GM20000 (cell line): ENCODE measurements around the gene BBOX1.
"Not testable (repeated sequence)": the region's sequence is repeated elsewhere in the genome, so short reads cannot be mapped to it uniquely, and the experiment has no call there.

Source experiments
- DNase-seq: peaks from one replicate; pipeline ENCODE4 v3.0.0; 2012; ENCODE audit warnings: low spot score
- CTCF ChIP-seq: IDR thresholded peaks from 2 replicates; pipeline ENCODE4 v1.5.1; 2012; ENCODE audit warnings: mild to moderate bottlenecking, control low read depth; ENCODE audit errors: extremely low read depth, missing control alignments

The BBOX1 gene, protein sequence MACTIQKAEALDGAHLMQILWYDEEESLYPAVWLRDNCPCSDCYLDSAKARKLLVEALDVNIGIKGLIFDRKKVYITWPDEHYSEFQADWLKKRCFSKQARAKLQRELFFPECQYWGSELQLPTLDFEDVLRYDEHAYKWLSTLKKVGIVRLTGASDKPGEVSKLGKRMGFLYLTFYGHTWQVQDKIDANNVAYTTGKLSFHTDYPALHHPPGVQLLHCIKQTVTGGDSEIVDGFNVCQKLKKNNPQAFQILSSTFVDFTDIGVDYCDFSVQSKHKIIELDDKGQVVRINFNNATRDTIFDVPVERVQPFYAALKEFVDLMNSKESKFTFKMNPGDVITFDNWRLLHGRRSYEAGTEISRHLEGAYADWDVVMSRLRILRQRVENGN

DNA sequence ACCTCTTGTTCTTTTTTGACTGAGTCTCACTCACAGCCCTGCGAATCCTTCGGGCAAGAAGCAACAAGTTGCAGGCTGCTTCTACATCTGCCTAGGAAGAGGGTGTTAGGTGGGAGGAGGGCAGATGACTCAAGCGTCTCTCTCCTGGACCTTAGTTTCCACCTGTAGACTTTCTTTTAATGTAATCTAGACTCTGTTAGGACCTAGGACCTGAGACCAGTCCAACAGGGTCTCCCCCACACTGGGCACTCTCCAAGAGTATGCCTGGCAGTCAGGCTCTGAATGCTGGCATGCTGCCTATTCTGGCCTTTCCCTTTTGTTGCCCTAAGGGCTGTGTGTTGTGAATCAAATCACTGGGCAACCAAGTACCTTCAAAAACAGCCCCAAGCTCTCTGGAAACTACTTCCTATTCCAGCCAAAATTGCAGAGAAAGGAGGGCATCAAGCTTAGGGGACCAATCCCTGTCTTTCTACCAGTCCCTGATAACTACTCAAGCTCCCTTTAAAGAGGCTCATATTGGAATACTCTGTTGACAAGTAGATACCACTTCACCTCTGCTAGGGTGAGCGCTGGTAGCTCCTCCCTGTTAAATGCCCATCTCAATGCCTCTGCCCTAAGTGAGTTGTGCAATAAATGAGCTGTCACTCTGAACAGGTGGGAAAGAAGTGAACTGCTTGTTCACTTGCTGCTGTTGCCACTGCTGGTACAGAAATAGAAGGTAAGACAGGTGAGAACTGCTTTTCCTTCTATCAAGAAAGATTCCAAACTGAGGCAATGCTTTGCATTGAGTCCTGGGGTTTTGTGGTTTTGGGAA is at the start of gene BBOX1:
Gene BBOX1, plus strand, starts transcription at position 514 of the 814 bp plus-strand sequence. CDS start 14,616 bp downstream, outside the sequence.
- no peak for TF ChIP-seq CTCF
- DNase-seq: no peak

DNA sequence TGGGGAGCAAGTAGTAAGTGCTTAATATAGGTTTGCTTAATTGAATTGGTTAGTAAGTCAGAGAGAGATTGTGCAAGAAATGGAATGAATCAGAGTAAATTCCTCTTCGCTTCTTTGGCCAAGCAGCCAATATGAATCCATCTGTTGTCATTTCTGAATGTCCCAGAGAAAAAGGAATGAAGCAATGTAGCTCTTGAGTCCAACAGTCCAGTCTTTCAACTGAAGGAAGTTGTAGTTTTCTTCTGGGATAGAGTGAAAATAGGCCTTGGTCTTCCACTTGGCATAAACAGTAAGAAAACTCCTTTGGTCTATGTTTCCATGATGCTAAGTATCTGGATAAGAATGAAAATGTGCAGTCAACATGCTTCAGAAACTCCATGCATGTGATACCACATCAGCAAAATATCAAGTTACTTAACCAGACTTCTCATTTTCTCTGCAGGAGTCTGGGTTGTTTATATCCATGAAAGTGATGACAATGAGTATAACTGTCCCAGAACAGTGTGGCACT is 48.5 kb upstream of the BBOX1 start:
- DNase-seq: no peak
- no peak for TF ChIP-seq CTCF

- no peak for DNase-seq
- no peak for TF ChIP-seq CTCF
These were observed 46.6 kb upstream of the BBOX1 start, which contains the start of gene FIBIN for GRCh38 chr11:26993965-26994457. TSS of gene FIBIN (plus strand) at chr11:26994112. CDS start at chr11:26994527, 415 bp downstream.

GRCh38 chr11:26994631-26995095 is 46.0 kb upstream of the BBOX1 start:
- no peak for DNase-seq
- no peak for TF ChIP-seq CTCF

DNA sequence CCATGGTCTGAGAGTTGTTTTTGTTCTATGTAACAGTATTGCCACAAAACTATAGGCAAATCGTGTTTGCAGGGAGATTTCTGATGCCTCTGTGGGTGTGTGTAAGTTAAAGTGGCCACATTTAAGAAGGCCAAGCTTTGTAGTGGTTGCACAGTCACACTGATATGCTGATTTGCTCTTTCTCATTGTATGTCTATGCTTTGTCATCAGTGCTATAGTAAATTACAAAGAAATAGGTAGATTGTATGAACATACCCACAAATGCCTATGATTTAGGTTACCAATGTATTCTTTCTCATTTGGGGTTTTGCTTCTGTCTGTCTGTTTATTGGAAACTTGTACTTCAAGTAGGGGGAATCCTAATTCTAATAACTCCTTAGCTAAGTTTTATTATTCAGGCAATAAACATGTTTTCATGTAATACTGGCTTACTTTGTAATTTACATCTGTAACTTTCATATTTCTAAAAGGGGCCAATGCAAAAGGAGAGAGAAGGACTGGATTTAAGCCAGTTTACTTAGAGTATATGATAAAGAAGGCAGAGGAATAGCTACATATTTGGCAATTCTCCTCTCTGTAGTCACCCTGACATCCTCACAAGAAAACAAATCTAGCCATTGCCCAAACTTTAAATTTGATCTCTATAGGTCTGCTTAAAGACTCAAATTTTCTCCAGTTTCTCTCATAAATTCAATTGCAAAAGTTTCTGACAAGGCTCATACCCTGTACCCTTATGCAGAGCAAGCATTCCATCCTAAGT is 44.7 kb upstream of the BBOX1 start:
- no peak for TF ChIP-seq CTCF
- DNase-seq: no peak

DNA sequence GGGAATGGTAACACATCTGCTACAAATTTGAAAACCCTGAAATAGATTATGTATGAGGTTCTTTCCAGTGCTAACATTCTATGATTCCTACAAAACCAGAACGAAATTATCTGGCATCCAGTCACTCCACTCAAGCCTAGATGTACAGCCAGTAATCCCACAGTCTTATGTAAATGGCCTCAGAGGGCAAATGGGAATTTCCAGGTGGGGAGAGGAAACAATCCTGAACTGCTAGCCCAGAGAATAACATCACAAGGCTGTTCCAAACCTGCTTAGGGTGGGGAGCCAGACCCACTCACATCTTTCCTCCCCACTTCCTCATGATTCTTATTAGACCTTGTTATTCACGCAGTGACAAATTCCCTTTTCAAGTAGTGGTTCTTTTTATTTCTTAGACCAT is 43.2 kb upstream of the BBOX1 start:
- TF ChIP-seq CTCF: no peak
- no peak for DNase-seq

DNA sequence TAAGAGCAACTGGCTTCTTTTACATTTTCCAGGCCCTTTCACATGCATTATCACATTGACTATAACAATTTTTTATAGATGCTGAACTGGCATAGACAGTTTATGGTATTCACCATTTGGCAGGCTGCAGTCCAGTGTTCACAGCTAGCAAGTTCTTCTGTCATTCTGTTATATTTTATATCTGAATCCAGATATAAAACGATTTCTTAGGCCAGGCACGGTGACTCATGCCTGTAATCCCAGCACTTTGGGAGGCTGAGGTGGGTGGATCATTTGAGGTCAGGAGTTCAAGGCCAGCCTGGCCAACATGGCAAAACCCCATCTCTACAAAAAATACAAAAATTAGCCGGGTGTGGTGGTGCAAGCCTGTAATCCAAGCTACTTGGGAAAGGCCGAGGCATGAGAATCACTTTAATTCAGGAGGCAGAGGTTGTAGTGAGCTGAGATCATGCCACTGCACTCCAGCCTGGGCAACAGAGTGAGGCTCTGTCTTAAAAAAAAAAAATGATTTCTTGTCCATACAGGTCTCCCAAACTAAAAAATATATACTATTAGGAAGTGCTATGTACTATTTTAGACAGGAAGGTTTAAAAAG is 39.4 kb upstream of the BBOX1 start:
- not testable (repeated sequence) for DNase-seq
